Stimulated activated CD8-positive, alpha-beta memory T cell treated with anti-CD3 and anti-CD28 coated beads, Interleukin-7, amount 100 ng/mL, for 24 hours (primary cell): ENCODE results near the gene TMEM214.
A peak's percentile ranks its signal among the peaks of the same experiment; 100 is the strongest.
"Not testable (repeated sequence)": the region's sequence is repeated elsewhere in the genome, so short reads cannot be mapped to it uniquely, and the experiment has no call there.

Experiments
- DNase-seq: peaks from one replicate; pipeline ENCODE4 v3.0.0-alpha.2; 2020; ENCODE audit warnings: low read depth

TMEM214 gene

DNA sequence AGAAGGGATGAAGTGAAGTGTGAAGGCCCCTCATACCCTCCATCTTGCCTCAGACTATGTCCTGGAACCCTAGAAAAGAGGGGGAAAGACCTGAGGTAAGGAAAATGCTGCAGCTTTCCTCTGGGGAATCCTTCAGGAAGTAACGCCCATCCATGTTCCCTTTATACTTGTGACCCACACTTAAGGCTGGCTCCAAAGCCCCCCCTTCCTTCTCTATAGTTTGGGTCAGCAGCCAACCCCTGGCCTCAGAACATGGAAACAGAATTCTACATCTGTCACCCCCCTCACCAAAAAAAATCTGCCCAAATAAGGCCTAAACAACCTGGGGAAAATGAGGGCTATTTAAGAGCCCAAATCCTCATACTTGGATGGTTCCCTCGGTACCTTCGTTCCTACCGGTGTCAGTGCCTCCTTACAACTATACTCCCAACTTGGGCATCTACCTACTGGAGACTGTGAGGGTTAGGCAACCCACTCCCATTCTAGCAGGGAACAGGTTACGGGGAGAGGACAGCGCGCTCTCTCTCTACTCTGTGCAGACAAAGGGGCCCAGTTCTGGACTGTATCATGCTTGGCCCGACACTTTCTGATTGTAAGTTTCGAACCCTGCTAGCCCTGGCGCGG, 38.0 kb downstream of the TMEM214 start:
- DNase-seq = no peak

- DNase-seq = peak; percentile 80
These were observed 38.7 kb downstream of the TMEM214 start, which contains the start of gene OST4 for GRCh38 chr2:27071277-27071989. OST4 (minus strand) TSS chr2:27071654.

DNA sequence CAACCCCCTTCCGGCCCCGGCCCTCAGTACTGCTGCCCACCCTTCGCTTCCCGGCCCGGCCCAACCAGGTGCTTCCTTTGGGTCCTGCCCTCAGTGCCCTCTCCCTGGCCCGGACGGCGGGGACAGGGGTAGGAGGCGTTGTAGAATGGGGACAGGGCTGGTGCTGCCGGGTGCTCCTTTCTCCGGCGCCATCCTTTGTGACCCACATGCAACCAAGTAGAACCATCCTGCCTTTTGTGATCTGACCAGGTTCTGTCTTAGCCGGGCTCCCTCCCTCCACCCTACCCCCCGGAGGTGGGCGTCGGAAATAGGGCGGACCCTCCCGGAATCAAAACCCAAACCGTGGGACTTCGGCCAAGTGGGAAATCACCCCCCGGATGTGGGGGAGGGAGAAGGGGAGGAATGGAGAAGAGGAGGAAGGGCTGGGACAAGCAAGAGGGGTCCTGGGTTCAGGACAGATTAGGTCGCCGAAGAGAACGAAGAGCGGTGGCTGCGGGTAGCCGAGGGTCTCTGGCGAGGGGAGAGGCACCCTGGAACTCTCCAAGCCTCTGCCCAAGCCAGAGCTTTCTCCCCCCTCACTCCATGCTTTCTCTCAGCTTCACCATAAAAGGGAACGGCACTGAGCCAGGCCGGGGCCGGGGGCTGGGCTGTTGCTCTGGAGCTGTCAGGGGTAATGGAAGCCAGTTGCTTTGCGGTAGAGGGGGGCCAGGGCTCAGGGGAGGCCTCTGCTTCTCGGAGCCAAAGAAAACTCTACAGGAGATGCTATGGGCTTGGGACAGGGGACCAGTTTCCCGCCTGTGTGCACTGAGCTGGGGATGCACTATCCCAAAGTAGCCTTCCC, 39.4 kb downstream of the TMEM214 start:
- DNase-seq = no peak

- no peak for DNase-seq
These were observed 40.2 kb downstream of the TMEM214 start for GRCh38 chr2:27072920-27073319.

- DNase-seq = no peak
These were observed 41.0 kb downstream of the TMEM214 start for GRCh38 chr2:27073782-27074181.

- DNase-seq = no peak
These were observed 42.2 kb downstream of the TMEM214 start for GRCh38 chr2:27074738-27075565.

GRCh38 chr2:27075566-27075871, 42.8 kb downstream of the TMEM214 start:
- DNase-seq = not testable (repeated sequence)

DNA sequence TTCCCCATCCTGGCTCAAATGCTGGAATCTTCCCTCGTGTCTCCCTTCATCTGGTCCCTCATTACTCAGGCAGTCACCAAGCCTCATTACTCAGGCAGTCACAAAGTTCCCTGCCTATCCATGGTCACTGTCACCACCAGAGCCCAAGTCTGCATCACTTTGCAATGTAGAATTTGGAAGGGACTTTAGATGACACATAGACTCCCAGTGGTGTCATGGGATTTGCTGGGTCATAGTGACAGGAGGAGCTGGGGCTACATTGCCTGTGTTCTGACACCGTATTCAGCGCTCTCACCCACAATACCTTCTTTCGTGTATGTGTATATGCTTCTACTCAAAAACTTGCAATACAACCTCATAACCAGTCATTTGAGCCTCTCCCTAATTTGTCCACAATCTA, 43.6 kb downstream of the TMEM214 start:
- DNase-seq = no peak

DNA sequence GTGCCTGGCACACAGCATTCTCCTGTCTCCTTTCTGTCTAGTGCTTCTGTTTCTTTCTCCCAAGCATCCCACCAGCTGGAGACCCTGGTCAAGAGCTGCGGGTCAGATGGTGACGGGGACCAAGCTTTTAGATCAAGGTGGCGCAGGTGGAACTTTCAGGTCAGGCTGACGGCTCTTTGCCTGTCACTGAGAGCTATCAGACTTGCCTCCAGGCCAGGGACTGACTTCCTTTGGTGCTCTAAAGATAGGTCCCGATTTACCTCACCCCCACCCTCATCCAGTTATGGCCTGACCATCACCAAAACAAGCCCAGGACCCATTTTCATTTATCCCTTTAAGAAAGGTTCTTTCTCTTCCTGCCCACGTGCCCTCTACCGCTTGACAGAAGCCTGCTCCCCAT, 44.5 kb downstream of the TMEM214 start:
- DNase-seq = no peak

DNA sequence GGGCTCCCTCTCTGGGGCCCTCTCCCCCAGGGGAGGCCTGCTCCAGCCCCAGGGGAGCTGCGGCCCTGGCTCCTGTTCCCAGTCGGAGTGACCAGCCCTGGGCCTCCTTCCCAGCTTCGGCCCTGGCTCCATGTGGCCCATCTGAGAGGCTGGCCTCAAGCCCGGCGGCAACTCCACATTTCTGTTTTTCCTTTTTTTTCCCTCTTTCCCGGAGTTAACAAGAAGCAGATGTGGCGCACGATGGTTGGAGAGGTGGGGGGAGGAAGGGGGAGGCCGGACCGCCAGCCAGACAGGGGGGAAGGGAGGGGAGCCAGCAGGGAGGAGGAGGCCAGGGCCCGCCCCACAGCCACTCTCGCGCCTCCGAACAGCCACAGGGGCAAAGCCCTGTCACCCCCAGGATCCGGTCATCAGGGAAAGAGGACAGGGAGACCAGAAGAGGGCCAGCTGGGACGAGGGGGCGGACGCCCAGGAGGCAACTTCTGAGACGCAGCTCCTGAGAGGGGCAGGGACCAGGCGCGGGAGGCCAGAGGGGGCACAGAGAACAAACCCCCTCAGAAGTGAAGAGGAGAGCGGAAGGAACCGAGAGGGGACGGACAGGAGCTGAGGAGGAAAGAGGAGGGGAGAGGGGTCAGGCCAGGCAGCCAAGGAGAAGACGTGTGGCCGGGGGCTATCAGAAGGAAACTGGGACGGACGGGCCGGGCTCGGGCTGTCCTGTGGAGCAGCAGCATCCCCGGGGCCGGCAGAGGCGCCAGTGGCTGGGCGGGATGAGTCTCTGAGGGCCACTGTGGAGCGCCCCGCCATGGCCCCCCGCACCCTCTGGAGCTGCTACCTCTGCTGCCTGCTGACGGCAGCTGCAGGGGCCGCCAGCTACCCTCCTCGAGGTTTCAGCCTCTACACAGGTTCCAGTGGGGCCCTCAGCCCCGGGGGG, 45.8 kb downstream of the TMEM214 start, which contains the start of gene EMILIN1:
EMILIN1 (plus strand) TSS at position 349 of the 928 bp plus-strand sequence; CDS start at position 800, 451 bp downstream.
- DNase-seq = no peak

DNA sequence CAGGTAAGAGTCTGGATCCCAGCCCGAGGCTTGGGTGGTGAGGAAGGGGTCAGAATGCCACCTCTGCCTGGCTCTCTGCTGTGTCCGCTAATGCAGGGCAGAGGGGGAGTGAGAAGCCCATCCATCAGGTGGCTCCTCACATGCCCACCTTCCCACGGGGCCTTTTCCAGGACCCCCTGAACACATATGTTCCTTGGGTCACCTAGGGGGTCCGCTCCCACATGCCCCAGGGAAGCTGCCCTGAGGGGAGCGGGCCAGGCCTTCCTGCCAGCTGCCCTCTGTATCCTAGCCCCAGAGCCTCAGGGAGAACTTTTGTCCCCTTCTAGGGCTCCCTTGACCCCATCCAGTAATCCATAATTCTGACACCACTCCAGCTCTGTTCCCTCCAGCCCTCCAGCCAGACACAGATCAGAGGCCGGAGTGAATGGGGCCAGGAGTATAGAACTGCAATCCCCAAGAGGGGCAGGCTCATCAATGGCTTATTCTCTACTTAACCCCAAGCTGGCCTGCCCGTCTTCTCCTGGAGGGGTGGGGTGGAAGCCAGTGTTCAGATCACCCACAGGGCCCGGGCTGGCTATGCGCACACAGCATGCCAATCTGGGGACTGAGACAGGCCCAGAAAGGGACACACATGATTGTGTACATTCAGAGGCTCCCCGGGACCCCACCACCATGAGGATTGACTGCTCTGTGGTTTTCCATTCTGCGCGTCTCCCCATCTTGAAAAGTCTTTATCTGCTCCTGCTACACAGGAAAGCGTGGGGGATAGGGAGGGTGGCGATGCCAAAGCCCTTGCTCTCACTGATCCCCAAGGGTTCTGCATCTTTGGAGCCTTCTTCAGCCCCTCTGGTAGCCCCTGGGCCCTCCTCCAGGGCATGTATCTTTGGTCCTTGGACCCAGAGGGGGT, 46.7 kb downstream of the TMEM214 start:
- DNase-seq = no peak

DNA sequence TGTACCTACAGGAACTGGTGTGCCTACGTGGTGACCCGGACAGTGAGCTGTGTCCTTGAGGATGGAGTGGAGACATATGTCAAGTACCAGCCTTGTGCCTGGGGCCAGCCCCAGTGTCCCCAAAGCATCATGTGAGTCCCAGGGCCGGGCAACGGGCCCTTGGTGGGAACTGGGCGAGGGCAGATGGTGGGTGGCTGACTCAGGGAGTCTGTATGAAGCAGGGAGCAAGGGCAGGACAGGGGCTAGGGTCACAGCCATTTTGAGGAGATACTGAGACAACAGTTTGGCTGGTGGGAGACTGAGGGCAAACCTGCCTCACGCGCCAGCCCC, 47.3 kb downstream of the TMEM214 start:
- DNase-seq = no peak

GRCh38 chr2:27080603-27080936, 47.8 kb downstream of the TMEM214 start:
- no peak for DNase-seq

DNA sequence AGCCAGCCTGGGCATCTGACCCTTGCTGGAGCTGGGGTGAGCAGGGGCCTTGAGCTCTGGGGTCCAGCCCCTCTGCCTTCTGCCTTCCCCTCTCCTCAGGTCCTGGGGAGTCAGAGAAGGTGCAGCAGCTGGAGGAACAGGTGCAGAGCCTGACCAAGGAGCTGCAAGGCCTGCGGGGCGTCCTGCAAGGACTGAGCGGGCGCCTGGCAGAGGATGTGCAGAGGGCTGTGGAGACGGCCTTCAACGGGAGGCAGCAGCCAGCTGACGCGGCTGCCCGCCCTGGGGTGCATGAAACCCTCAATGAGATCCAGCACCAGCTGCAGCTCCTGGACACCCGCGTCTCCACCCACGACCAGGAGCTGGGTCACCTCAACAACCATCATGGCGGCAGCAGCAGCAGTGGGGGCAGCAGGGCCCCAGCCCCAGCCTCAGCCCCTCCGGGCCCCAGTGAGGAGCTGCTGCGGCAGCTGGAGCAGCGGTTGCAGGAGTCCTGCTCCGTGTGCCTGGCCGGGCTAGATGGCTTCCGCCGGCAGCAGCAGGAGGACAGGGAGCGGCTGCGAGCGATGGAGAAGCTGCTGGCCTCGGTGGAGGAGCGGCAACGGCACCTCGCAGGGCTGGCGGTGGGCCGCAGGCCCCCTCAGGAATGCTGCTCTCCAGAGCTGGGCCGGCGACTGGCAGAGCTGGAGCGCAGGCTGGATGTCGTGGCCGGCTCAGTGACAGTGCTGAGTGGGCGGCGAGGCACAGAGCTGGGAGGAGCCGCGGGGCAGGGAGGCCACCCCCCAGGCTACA, 49.4 kb downstream of the TMEM214 start:
- DNase-seq = no peak

DNA sequence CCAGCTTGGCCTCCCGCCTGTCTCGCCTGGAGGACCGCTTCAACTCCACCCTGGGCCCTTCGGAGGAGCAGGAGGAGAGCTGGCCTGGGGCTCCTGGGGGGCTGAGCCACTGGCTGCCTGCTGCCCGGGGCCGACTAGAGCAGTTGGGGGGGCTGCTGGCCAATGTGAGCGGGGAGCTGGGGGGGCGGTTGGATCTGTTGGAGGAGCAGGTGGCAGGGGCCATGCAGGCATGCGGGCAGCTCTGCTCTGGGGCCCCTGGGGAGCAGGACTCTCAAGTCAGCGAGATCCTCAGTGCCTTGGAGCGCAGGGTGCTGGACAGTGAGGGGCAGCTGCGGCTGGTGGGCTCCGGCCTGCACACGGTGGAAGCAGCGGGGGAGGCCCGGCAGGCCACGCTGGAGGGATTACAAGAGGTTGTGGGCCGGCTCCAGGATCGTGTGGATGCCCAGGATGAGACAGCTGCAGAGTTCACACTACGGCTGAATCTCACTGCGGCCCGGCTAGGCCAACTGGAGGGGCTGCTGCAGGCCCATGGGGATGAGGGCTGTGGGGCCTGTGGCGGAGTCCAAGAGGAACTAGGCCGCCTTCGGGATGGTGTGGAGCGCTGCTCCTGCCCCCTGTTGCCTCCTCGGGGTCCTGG, 50.1 kb downstream of the TMEM214 start:
- no peak for DNase-seq

- DNase-seq = no peak
These were observed 50.9 kb downstream of the TMEM214 start for GRCh38 chr2:27083410-27084296.

DNA sequence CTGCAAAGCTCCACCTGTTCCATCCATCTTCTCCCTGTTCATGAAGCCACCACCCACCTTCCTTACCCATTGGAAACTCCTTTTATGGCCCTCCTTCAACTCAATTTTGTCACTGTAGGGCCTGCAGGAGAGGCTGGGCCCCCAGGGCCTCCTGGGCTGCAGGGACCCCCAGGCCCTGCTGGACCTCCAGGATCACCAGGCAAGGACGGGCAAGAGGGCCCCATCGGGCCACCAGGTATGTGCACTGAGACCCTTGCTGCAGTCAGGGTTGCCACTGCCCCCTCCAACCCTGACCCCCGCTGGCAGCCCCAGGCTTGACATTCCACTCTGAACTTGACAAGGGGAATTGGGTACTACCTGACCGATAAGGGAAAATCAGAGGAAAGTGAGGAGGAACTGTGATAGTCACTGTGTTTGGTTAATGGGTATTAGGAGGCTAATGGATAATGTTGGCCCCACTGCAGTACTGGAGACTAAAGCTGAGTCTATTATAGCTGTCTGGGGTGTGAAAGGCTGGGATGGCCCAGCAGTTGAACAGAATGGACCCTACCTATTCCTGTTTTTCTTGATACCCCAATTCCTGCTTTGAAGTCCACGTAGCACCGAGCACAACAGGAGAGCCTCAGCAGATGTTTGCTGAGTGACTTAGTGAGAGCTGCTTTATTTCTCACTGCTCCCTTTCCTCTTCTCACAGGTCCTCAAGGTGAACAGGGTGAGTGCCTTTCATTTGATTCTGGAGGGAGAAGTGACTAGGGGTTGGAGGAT, 51.7 kb downstream of the TMEM214 start:
- DNase-seq = no peak
